ENCODE results near the gene VDAC2. TPM values are rescaled to one million over a fixed set of nuclear protein-coding genes. Genes with fewer than 3 reads are reported as not detected.

Gene VDAC2
- total RNA-seq, 2 donors from 2014 or later, result 277 to 292 TPM

DNA sequence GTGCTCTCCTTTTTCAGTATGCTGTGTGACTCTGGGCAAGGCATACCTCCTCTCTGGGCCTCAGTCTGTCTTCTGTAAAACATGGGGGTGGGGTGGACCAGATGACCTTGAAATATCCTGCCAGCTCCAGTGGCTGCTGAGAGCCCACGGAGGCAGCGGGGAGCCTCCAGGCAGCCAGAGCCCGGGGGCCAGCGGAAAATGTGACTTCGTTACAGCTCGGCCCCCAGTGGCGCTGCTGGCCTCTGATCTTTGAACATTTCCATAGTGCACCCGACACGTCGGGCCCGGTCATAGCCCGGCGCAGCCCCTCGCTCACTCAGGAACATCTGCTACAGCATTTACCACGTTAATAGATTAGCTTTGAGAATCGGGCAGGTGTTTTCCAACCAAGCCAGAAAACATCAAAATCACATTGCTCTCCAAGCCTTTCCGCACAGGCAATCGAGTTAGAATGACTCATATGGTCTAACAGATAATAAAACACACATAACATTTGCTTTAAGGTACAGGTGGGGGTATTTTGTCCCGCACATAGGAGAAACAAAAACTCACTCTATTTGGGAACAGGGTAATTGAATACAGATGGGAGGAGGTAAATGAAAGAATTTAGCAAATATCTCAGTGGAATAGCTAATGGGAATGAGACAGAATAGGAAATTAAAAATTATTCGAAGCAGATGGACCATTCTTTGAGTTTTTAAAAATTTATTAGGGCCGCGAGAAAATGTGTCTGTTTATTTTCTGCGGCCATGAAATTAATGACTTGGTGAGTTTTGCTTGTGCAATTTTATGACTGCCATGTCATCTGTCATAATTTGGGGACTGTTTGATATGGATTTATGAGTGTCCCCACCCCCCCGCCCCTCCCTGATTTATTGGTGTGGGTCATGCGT, 51.5 kb downstream of the VDAC2 start:
- Mint-ChIP-seq H3K36me3 (ENCODE audit: low read depth) (no peaks in the 10 kb centered on the region), H3K4me3 (no peak overlapping the region), H3K4me1 (peaks cover 2% of the 10 kb centered on the region), H3K9me3 (peaks cover 15% of the 10 kb centered on the region), H3K27ac (no peak overlapping the region), H3K27me3 (ENCODE audit: insufficient read depth) (no peaks in the 10 kb centered on the region)
- Histone ChIP-seq H3K9ac (ENCODE audit: extremely low read depth, low read length, poor library complexity, severe bottlenecking) (no peak overlapping the region), H3K27ac (ENCODE audit: low read depth, low read length) (no peak overlapping the region), H3K4me1 (ENCODE audit: control insufficient read depth, insufficient read depth, low read length) (no peaks in the 10 kb centered on the region), H3K4me3 (ENCODE audit: low read length) (no peak overlapping the region), H3K36me3 (ENCODE audit: control insufficient read depth, insufficient read depth, low read length) (no peaks in the 10 kb centered on the region), H3K9me3 (ENCODE audit: control insufficient read depth, low read length) (no peaks in the 10 kb centered on the region), H3K27me3 (ENCODE audit: control insufficient read depth, insufficient read depth, low read length, poor library complexity, severe bottlenecking) (no peaks in the 10 kb centered on the region)
- DNase-seq, result no peak
- TF ChIP-seq, protein P1, sequence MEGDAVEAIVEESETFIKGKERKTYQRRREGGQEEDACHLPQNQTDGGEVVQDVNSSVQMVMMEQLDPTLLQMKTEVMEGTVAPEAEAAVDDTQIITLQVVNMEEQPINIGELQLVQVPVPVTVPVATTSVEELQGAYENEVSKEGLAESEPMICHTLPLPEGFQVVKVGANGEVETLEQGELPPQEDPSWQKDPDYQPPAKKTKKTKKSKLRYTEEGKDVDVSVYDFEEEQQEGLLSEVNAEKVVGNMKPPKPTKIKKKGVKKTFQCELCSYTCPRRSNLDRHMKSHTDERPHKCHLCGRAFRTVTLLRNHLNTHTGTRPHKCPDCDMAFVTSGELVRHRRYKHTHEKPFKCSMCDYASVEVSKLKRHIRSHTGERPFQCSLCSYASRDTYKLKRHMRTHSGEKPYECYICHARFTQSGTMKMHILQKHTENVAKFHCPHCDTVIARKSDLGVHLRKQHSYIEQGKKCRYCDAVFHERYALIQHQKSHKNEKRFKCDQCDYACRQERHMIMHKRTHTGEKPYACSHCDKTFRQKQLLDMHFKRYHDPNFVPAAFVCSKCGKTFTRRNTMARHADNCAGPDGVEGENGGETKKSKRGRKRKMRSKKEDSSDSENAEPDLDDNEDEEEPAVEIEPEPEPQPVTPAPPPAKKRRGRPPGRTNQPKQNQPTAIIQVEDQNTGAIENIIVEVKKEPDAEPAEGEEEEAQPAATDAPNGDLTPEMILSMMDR (conservative IDR thresholded peaks at IDR 0.05), result no peak
- WGBS, 2 experiments (ENCODE audit: insufficient coverage in 1 of 2, insufficient read length in 1 of 2), result 88 to 97% methylated on average over 14 to 25 of the region's 25 CpGs

DNA sequence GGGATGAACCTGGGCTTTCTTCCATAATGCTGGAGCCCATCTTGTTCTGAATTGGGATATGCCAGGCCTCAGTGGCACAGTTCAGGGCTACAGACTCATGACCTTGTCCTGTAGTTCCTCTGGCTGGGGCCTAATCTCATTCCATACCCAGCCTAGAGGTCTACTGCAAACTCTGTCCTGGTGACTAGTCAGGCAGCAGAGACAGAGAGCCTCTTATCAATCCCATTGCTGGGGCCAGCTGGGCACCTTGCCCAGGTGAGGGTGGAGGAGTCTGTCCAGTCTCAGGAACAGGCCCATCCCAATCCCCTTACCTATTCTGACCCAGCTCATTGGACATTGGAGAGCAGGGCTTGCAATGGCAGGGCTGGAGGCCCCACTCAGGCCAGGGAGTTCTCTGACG, 53.2 kb downstream of the VDAC2 start:
- Histone ChIP-seq H3K27me3 (ENCODE audit: control insufficient read depth, insufficient read depth, low read length, poor library complexity, severe bottlenecking) (no peaks in the 10 kb centered on the region), H3K27ac (ENCODE audit: low read depth, low read length) (no peak overlapping the region), H3K9ac (ENCODE audit: extremely low read depth, low read length, poor library complexity, severe bottlenecking) (no peak overlapping the region), H3K9me3 (ENCODE audit: control insufficient read depth, low read length) (no peaks in the 10 kb centered on the region), H3K4me3 (ENCODE audit: low read length) (no peak overlapping the region), H3K36me3 (ENCODE audit: control insufficient read depth, insufficient read depth, low read length) (no peaks in the 10 kb centered on the region), H3K4me1 (ENCODE audit: control insufficient read depth, insufficient read depth, low read length) (no peaks in the 10 kb centered on the region)
- Mint-ChIP-seq H3K4me3 (no peak overlapping the region), H3K27ac (no peak overlapping the region), H3K9me3 (peaks cover 15% of the 10 kb centered on the region), H3K27me3 (ENCODE audit: insufficient read depth) (no peaks in the 10 kb centered on the region), H3K4me1 (peaks cover 2% of the 10 kb centered on the region), H3K36me3 (ENCODE audit: low read depth) (no peaks in the 10 kb centered on the region)
- no peak for DNase-seq
- TF ChIP-seq, protein P1 (conservative IDR thresholded peaks at IDR 0.05), result no peak
- 92 to 100% methylated on average over 1 of the region's 1 CpG for WGBS, 2 experiments (ENCODE audit: insufficient coverage in 1 of 2, insufficient read length in 1 of 2)

DNA sequence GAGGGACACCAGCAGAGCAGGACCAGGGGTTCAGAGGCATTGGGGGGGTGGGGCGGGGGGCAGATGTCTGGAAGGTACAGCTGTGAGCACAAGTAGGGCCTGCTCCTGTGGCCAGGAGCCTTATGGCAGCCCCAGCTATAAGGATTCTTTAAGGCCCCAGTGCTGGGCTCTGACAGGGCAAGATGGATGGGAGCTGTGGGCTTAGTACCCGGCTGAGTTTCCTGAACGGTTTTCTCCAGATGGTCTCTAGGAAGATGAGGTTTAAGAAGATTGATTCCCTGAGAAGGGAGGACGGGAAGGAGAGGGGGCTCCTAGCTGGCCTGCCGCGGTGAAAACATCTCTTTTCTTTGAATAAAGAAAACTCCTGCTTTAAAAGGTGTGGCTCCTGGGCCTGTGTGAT, 55.3 kb downstream of the VDAC2 start:
- no peak overlapping the region for H3K4me3 Mint-ChIP-seq
- Histone ChIP-seq H3K9me3 (ENCODE audit: control insufficient read depth, low read length) (no peaks in the 10 kb centered on the region), H3K27me3 (ENCODE audit: control insufficient read depth, insufficient read depth, low read length, poor library complexity, severe bottlenecking) (no peaks in the 10 kb centered on the region), H3K4me1 (ENCODE audit: control insufficient read depth, insufficient read depth, low read length) (no peaks in the 10 kb centered on the region), H3K27ac (ENCODE audit: low read depth, low read length) (peak overlapping the region; percentile 2), H3K36me3 (ENCODE audit: control insufficient read depth, insufficient read depth, low read length) (no peaks in the 10 kb centered on the region), H3K4me3 (ENCODE audit: low read length) (no peak overlapping the region), H3K9ac (ENCODE audit: extremely low read depth, low read length, poor library complexity, severe bottlenecking) (no peak overlapping the region)
- TF ChIP-seq, protein P1 (conservative IDR thresholded peaks at IDR 0.05), result no peak
- no peaks in the 10 kb centered on the region for H3K36me3 Mint-ChIP-seq (ENCODE audit: low read depth)
- H3K9me3 Mint-ChIP-seq, result peaks cover 5% of the 10 kb centered on the region
- no peaks in the 10 kb centered on the region for H3K27me3 Mint-ChIP-seq (ENCODE audit: insufficient read depth)
- DNase-seq, result no peak
- no peak overlapping the region for H3K27ac Mint-ChIP-seq
- WGBS, 2 experiments (ENCODE audit: insufficient coverage in 1 of 2, insufficient read length in 1 of 2), result 82 to 83% methylated on average over 2 to 6 of the region's 6 CpGs
- peaks cover 2% of the 10 kb centered on the region for H3K4me1 Mint-ChIP-seq

Data from endodermal cell (in vitro differentiated cells).